ENCODE measurements around the gene CTBP1.
"Not testable (repeated sequence)": the region's sequence is repeated elsewhere in the genome, so short reads cannot be mapped to it uniquely, and the experiment has no call there.

- TF ChIP-seq CTCF (IDR thresholded peaks at IDR 0.05); EZH2 (IDR thresholded peaks at IDR 0.05; ENCODE audit: borderline replicate concordance, insufficient read depth, low read depth, low read length, poor library complexity, severe bottlenecking): not testable (repeated sequence)
These were observed 12.1 kb downstream of the CTBP1 start for GRCh38 chr4:1236836-1237235.
